Measurements from ENCODE around the gene PIGM. TPM values are rescaled to one million over a fixed set of nuclear protein-coding genes. Genes with fewer than 3 reads are reported as not detected.
"Not testable (repeated sequence)": the region's sequence is repeated elsewhere in the genome, so short reads cannot be mapped to it uniquely, and the experiment has no call there.

The PIGM gene
- polyA plus RNA-seq, 6 donors from 2014 or later = 0.98 to 2.0 (median 1.5) TPM

DNA sequence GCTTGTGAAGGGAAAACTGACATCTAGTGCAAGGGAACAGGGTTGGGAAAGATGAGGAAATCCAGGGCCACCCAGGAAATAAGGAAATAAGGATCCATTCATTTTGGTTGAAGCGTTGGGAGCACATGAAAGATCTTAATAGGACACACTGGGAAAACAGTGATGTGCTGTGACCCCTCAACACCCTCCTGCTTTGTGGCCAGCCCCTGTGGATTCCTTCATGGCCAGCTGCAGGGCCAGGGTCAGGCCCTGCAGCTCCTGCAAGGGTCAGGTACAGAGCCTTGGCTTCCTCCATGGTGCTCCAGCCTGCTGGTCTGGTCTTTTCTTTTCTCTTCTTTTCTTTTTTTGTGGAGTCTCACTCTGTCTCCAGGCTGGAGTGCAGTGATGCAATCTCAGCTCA lies 18.8 kb upstream of the PIGM start:
- H3K4me1 Mint-ChIP-seq = peaks cover 11 to 15% (median 14%) of the 10 kb centered on the region in 3 donors
- no peak overlapping the region for H3K27ac Mint-ChIP-seq
- no peak overlapping the region for H3K4me3 Mint-ChIP-seq
- no peaks in the 10 kb centered on the region for H3K9me3 Mint-ChIP-seq
- no peaks in the 10 kb centered on the region for H3K36me3 Mint-ChIP-seq
- DNase-seq = no peak
- no peak for ATAC-seq (ENCODE audit: low read depth in 2 of 2)
- H3K27me3 Mint-ChIP-seq = peaks cover 35 to 71% (median 64%) of the 10 kb centered on the region in 3 donors

DNA sequence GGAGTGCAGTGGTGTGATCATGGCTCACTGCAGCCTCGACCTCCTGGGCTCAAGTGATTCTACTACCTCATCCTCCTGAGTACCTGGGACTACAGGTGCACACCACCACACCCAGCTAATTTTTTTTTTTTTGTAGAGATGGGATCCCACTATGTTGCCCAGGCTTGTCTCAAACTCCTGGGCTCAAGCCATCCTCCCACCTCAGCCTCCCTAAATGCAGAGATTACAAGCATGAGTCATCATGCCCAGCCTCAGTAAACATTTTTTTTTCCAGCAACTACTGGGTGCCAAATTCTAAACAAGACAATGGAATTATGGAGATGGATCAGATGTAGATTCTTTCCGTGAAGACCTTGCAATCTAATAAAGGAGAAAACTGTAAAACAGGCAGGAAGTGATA lies 18.4 kb upstream of the PIGM start:
- H3K4me1 Mint-ChIP-seq = peaks cover 11 to 15% (median 14%) of the 10 kb centered on the region in 3 donors
- ATAC-seq (ENCODE audit: low read depth in 2 of 2); H3K36me3 Mint-ChIP-seq; DNase-seq; H3K9me3 Mint-ChIP-seq; H3K27ac Mint-ChIP-seq; H3K4me3 Mint-ChIP-seq: not testable (repeated sequence)
- peaks cover 32 to 71% (median 63%) of the 10 kb centered on the region in 3 donors for H3K27me3 Mint-ChIP-seq

DNA sequence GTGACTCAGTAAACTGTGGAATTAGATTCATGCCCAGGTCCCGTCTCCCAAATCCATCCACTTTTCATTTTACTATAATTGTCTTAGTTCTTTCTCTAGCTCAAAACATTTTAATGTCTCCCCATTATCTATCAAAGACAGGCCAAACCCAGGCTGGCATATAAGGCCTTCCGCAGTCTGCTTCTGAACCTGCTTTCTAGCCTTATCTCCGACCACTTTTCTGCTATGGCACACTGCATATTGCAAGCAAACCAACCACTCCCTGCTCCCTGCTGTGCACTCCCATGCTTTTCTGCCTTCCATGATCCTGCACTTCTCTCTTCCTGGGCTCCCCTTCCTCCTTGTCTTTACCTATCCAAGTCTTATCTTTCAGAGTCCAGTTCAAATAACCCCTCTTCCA lies 17.3 kb upstream of the PIGM start:
- no peaks in the 10 kb centered on the region for H3K9me3 Mint-ChIP-seq
- H3K4me1 Mint-ChIP-seq = peaks cover 11 to 15% (median 14%) of the 10 kb centered on the region in 3 donors
- ATAC-seq (ENCODE audit: low read depth in 2 of 2) (no peak), DNase-seq (no peak)
- no peak overlapping the region for H3K4me3 Mint-ChIP-seq
- peaks cover 24 to 61% (median 53%) of the 10 kb centered on the region in 3 donors for H3K27me3 Mint-ChIP-seq
- H3K27ac Mint-ChIP-seq = peak overlapping the region in 3 of 6 donors; percentile 20 to 50 (median 31)
- H3K36me3 Mint-ChIP-seq = no peaks in the 10 kb centered on the region

DNA sequence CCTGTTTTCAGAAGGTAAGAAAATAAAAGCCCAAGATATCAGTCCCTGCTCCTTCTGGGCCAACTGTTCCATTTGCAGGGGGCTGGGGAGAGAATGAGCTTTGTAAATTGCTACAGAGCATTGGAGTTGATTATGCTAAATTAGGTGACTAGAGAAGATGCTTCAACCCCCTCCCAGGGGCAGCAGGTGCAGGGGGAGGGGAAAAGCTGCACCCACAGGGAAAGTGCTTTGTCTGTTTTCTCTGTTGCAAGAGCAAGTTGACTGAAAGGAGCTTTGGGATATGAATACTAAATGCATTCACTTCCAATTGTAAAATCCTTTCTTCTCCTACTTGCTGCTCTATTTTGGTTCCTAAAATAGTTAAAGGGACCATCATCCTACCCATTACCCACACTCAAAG lies 16.5 kb upstream of the PIGM start:
- Mint-ChIP-seq H3K4me1 (peaks cover 11 to 15% (median 14%) of the 10 kb centered on the region in 3 donors), H3K27me3 (peaks cover 16 to 56% (median 48%) of the 10 kb centered on the region in 3 donors), H3K4me3 (no peak overlapping the region), H3K27ac (peak overlapping the region in 1 of 6 donors; percentile 5), H3K9me3 (no peaks in the 10 kb centered on the region), H3K36me3 (no peaks in the 10 kb centered on the region)
- DNase-seq = no peak
- no peak for ATAC-seq (ENCODE audit: low read depth in 2 of 2)

DNA sequence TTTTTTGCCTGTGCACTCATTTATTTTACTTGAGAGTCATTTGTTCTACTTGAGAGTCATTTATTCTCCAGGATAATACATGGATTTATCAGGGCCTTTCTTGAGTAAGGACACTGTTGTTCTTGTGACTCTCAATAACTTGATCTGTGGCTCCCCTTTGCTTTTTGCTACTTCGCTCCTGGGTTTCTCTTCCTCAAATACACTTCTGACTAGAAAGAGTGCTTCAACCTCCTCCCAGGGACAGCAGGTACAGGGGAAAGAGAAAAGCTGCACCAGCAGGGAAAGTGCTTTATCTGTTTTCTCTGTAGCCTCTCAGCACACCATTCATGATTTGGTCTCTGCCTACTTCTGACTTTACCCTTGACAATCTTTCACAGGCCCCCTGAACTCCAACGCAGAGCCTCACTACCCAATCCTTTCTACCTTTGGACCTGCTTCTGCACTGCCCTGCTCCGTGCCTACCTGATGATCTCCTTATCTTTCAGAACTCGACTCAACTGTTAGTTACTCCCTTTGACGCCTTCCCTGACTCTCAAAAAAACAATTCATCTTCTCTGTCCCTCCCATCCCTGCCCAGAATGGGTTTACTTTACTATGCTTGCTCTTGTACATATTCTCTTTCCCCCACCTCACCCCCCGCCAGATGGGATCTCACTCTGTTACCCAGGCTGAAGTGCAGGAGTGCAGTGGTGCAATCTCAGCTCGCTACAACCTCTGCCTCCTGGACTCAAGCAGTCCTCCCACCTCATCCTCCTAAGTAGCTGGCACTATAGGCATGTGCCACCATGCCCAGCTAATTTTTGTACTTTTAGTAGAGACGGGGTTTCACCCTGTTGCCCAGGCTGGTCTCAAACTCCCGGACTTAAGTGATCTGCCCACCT lies 15.6 kb upstream of the PIGM start:
- H3K4me1 Mint-ChIP-seq = peaks cover 11 to 15% (median 14%) of the 10 kb centered on the region in 3 donors
- H3K36me3 Mint-ChIP-seq = no peaks in the 10 kb centered on the region
- DNase-seq (peak; percentile 24), ATAC-seq (ENCODE audit: low read depth in 2 of 2) (peak; percentile 80 to 86)
- peaks cover 13 to 52% (median 46%) of the 10 kb centered on the region in 3 donors for H3K27me3 Mint-ChIP-seq
- no peak overlapping the region for H3K27ac Mint-ChIP-seq
- H3K9me3 Mint-ChIP-seq = no peaks in the 10 kb centered on the region
- peak overlapping the region; percentile 51 to 90 (median 82) for H3K4me3 Mint-ChIP-seq

DNA sequence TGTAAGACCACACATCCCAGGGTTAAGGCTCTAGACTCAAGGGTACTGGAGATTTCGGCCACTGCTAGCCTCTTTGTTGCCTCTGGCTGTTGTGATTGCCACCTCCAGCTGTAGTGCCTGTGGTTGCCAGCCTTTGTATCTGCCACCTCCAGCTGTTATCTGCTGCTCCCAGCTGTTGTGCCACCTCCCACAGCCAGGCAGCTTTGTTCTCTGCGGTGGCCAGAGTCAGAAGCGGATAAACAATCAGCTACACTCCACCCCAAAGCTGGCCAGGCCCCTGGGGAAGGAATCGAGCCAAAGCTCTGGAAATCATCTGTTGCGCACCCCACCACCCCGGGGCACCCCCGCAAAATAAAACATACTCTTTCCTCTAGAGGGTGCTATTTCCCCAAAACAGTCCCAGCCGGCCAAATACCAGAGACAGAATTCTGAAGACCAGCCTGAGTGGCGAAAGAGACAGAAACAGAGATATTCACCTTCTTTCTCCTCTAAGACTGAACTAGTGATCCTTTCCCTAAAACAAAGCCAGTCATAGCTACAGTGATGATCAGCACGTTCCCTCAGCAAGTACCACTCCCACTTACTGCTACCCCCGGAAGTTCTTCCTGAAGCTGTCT lies 14.8 kb upstream of the PIGM start:
- no peaks in the 10 kb centered on the region for H3K9me3 Mint-ChIP-seq
- no peaks in the 10 kb centered on the region for H3K36me3 Mint-ChIP-seq
- ATAC-seq (ENCODE audit: low read depth in 2 of 2) = peak; percentile 79 to 80
- peak overlapping the region in 2 of 6 donors; percentile 80 to 85 for H3K27ac Mint-ChIP-seq
- peak overlapping the region; percentile 51 to 90 (median 82) for H3K4me3 Mint-ChIP-seq
- H3K4me1 Mint-ChIP-seq = peaks cover 11 to 15% (median 14%) of the 10 kb centered on the region in 3 donors
- H3K27me3 Mint-ChIP-seq = peaks cover 8 to 46% (median 45%) of the 10 kb centered on the region in 3 donors
- peak; percentile 44 for DNase-seq

DNA sequence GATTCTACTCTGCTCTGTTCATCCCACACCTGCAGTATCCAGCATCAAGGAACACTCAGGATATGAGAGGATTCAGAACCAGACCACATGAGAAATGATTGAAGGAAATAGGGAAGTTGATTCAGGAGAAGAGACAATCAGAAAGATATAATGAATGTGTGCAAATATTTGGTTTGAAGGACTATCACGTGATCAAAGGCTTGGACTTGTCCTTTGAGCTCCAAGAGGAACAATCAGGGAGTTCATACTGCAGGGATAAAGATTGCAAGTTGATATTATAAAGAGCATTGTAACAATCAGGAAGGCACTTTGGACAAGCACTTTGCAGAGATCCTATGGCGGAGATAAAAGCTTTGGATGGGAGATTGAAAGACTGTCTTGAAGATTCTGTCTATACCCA lies 13.9 kb upstream of the PIGM start:
- H3K4me1 Mint-ChIP-seq = peaks cover 11 to 15% (median 14%) of the 10 kb centered on the region in 3 donors
- ATAC-seq (ENCODE audit: low read depth in 2 of 2) (no peak), DNase-seq (no peak)
- no peaks in the 10 kb centered on the region for H3K36me3 Mint-ChIP-seq
- H3K4me3 Mint-ChIP-seq = no peak overlapping the region
- no peak overlapping the region for H3K27ac Mint-ChIP-seq
- peaks cover 3 to 49% (median 36%) of the 10 kb centered on the region in 3 donors for H3K27me3 Mint-ChIP-seq
- no peaks in the 10 kb centered on the region for H3K9me3 Mint-ChIP-seq

DNA sequence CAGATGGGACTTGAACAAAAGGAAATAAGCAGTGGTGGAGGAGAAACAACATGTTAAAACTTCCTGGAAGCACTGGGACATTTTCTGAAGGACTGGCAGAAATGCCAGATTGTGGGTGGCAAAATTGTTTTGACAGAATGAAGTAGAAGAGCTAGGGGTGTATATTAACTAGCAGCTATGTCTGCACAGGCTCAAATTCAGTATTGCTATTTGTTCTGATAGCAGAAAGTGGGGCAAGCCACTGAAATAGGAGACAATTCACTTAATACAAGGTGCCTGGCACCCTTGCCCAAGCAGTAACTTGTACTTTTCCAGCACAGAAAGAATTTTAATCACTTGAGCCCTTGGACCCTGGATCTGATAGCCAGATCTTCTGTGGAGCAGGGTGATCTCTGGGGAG lies 11.8 kb upstream of the PIGM start:
- Mint-ChIP-seq H3K36me3 (peaks cover 0 to 2% of the 10 kb centered on the region in 2 donors), H3K4me3 (no peak overlapping the region), H3K4me1 (peaks cover 11 to 15% (median 14%) of the 10 kb centered on the region in 3 donors), H3K27ac (no peak overlapping the region), H3K27me3 (peaks cover 3 to 31% (median 20%) of the 10 kb centered on the region in 3 donors), H3K9me3 (no peaks in the 10 kb centered on the region)
- no peak for ATAC-seq (ENCODE audit: low read depth in 2 of 2)
- DNase-seq = no peak

DNA sequence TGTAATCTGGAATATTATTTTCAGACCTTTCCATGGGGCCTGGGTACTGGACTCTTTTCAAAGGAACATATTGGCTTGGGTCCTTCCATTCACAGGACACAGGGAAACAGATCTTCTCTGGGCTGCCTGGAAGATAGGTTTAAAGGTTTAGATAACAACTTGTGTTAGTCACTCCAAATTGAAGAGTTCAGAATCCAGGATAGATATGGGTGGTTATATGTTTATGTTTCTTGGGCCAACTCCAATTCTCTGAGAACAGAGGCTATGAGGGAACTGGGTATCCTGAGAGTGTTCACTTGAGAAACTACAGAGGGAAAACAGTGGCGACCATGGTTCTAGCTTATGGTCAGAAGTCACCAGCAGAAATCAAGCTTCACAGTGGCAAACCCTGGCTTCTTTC lies 8.7 kb upstream of the PIGM start:
- Mint-ChIP-seq H3K27me3 (peaks cover 3 to 26% (median 13%) of the 10 kb centered on the region in 3 donors), H3K9me3 (no peaks in the 10 kb centered on the region), H3K4me3 (no peak overlapping the region), H3K27ac (no peak overlapping the region), H3K36me3 (peaks cover 0 to 6% of the 10 kb centered on the region in 2 donors), H3K4me1 (no peaks in the 10 kb centered on the region)
- no peak for DNase-seq
- no peak for ATAC-seq (ENCODE audit: low read depth in 2 of 2)

DNA sequence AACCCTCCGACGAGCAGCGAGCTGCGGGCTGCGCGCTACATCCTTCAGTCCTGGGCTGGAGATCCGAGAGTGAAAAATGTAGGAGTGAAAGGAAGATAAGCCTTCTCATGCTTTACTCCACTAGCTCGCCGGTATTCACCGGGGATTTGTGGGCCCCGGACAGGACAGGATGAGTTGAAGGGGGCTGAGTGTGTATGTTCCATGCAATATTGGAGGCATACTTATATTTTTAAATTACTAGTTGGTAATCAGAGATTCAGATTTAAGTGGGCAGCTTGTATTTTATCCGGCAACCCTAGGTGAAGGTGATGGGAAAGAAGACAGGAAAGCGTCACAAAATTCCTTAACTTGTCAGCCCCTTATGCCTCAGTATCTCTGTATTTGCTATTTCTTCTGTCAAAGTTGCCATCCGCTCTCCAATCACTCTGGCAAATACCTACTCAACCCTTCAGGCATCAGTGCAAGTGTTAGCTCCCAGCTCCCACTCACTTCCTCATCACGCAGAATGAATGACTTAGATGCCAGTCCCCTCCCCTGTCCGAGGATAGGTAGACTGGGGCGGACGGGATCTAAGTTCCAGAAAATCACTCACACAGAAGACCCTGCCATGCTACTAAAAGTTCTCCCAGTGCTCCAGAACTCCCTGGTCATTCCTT lies 503 bp upstream of the PIGM start:
- ATAC-seq (ENCODE audit: low read depth in 2 of 2) (peak in 1 of 2 donors; percentile 4), DNase-seq (peak; percentile 18)
- no peaks in the 10 kb centered on the region for H3K27me3 Mint-ChIP-seq
- H3K27ac Mint-ChIP-seq = peak overlapping the region; percentile 64 to 94 (median 87)
- H3K36me3 Mint-ChIP-seq = peaks cover 0 to under 1% of the 10 kb centered on the region in 2 donors
- no peaks in the 10 kb centered on the region for H3K9me3 Mint-ChIP-seq
- peak overlapping the region; percentile 93 to 98 (median 96) for H3K4me3 Mint-ChIP-seq
- H3K4me1 Mint-ChIP-seq = peaks cover 26 to 33% (median 30%) of the 10 kb centered on the region in 3 donors

DNA sequence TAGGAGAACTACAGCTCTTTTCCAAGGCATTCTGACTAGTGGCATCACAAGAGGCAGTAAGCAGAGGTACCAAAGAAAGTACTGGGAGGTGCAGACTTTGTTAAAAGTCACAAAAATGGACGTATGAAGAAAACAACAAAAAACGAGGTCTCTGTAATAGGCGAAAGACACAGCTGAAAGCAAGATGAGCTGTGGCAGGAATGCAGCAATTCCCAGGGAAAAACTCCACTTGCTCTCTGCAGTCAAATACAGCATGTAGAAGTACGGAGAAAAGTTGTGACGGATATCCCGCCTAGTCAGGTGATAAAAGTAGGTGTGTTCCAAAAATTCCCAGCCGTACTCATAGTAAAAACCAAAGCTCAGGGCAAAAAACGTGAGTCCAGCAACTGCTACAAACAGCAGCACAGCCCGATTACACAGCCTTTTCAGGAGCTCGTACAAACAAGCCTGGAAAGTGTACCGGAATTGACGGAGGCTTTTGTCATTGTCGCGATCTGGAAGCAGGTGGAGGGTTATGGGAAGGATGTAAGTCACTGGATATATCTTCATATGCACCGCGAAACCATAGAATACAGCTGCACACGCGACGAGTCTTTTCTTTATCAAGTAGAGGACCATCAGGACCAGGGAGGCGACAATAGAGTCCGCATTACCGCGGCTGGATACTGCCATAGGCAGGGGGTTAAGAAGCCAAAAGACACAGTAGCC lies 979 bp downstream of the PIGM start:
- peak overlapping the region in 5 of 6 donors; percentile 36 to 94 (median 87) for H3K27ac Mint-ChIP-seq
- H3K27me3 Mint-ChIP-seq = no peaks in the 10 kb centered on the region
- H3K4me1 Mint-ChIP-seq = peaks cover 26 to 33% (median 30%) of the 10 kb centered on the region in 3 donors
- H3K9me3 Mint-ChIP-seq = no peaks in the 10 kb centered on the region
- ATAC-seq (ENCODE audit: low read depth in 2 of 2) = peak in 1 of 2 donors; percentile 10
- no peak for DNase-seq
- peaks cover 0 to 4% of the 10 kb centered on the region in 2 donors for H3K36me3 Mint-ChIP-seq
- peak overlapping the region; percentile 93 to 98 (median 96) for H3K4me3 Mint-ChIP-seq

DNA sequence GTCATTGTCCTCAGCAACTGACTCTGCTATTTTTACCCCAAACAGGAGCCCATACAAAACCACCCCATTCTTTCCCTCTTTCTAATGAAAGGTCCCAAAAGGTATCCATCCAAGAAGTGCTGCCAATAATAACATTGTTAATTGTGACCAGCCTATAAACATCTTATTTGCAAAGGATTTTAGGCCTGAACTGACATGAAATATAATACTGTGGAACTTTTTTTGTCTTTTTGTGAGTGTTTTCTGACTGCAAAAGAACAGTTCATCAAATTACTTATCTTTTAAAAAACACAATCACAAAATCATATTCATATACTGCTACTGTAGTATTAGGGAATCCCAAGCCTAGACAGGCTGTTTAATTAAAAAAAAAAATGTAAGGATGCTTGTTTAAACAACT lies 3.4 kb downstream of the PIGM start:
- Mint-ChIP-seq H3K36me3 (peaks cover 0 to 4% of the 10 kb centered on the region in 2 donors), H3K4me3 (no peak overlapping the region)

DNA sequence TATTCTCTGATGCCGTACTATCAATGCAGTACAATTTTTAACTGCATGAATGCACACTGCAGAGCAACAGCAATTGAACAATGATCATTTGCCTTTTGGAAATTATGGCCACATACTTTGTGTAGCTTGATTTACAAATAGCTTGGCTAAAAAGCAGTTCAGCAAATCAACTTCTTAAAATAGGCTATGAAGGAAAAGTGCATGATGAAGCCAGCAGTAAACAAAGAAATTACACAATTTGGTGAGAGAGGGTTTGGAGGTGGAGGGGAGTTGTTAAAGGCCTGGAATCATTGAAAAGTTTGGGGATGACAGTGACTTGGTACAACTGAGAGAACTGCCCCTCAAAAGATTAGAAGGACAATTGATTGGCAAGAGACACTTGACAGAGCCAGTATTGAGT lies 6.5 kb downstream of the PIGM start:
- Mint-ChIP-seq H3K4me1 (peaks cover 2 to 6% (median 3%) of the 10 kb centered on the region in 3 donors), H3K36me3 (peaks cover 0 to 4% of the 10 kb centered on the region in 2 donors), H3K4me3 (no peak overlapping the region), H3K27me3 (peaks cover 0 to 16% (median 0%) of the 10 kb centered on the region in 3 donors), H3K9me3 (no peaks in the 10 kb centered on the region), H3K27ac (no peak overlapping the region)
- DNase-seq = no peak
- ATAC-seq (ENCODE audit: low read depth in 2 of 2) = no peak

More for the DNA sequence above, 3.4 kb downstream of the PIGM start:
- no peak for DNase-seq
- H3K4me1 Mint-ChIP-seq = peaks cover 26 to 33% (median 30%) of the 10 kb centered on the region in 3 donors
- no peak overlapping the region for H3K27ac Mint-ChIP-seq
- H3K9me3 Mint-ChIP-seq = no peaks in the 10 kb centered on the region
- no peaks in the 10 kb centered on the region for H3K27me3 Mint-ChIP-seq
- ATAC-seq (ENCODE audit: low read depth in 2 of 2) = no peak

All from naive B cell (primary cell).